ENCODE data around the gene RBM33. TPM values are rescaled to one million over a fixed set of nuclear protein-coding genes. Genes with fewer than 3 reads are reported as not detected.

RBM33 gene
- total and polyA plus RNA-seq, 10 of the 15 experiments (the other 5 are each of a cell fraction or from before 2014, with no cell fraction given): 4.7 to 67.2 (median 24.3) TPM

DNA sequence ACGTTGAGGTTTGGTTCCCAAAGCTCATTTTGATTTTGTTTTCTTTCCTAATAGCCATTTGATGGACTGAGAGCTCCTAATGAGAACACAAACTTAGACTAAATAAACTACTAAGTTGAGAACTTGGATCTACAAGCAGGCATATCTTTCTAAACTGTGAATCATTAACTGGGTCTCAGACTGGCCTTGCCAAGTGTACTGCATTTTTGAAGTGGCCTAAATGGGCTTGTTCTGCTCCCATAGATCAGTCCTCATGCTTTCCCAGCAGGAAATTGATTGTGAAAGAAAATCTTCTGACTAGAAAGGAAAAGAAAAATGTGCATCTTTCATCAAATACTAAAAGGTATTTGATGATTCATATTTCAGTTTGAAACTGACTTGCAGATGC, 46.7 kb upstream of the RBM33 start:
- H3K27me3 ChIP-seq (replicated peaks in 1 of 2; ENCODE audit: control insufficient read depth in 2 of 2, insufficient read depth in 2 of 2, low read length in 1 of 2): no peaks in the 10 kb centered on the region; a peak in 1 of 4 replicates
- no peak for FAIRE-seq
- H3K9ac ChIP-seq (ENCODE audit: control insufficient read depth, insufficient read depth, low read length): no peak overlapping the region
- CTCF ChIA-PET: interaction anchor here (0.6 to 11.3 kb wide), 14 partner anchors 23 to 687 kb away, joined by 3 to 192 read pairs (median 6); no protein-coding TSS in a partner anchor
- ATAC-seq: no peak
- no peak overlapping the region for H3K4me2 ChIP-seq (ENCODE audit: control insufficient read depth, insufficient read depth)
- H3K79me2 ChIP-seq (ENCODE audit: control insufficient read depth, insufficient read depth, low read length): no peaks in the 10 kb centered on the region
- H3K36me3 ChIP-seq (ENCODE audit: control insufficient read depth in 2 of 2, insufficient read depth in 2 of 2, low read length in 1 of 2): no peaks in the 10 kb centered on the region
- no peaks in the 10 kb centered on the region for H3K4me1 ChIP-seq (ENCODE audit: control insufficient read depth, insufficient read depth, low read length)
- SMC1A ChIA-PET (ENCODE audit: uncharacterized antibody, unreplicated experiment): interaction anchor here (0.8 to 3.2 kb wide), 11 partner anchors 60 to 670 kb away, joined by 3 to 58 read pairs (median 5); no protein-coding TSS in a partner anchor
- no peak for DNase-seq (ENCODE audit: low read depth, low spot score)
- H3K27ac ChIP-seq (ENCODE audit: control insufficient read depth, insufficient read depth): no peak overlapping the region
- no peak overlapping the region for H3K4me3 ChIP-seq
- in situ Hi-C loops (cut with MboI) (no loop called here), intact Hi-C loops (cut with micrococcal nuclease; ENCODE audit: unreplicated experiment) (loop anchor here (1.0 kb wide), 2 partner anchors 141 to 171 kb away; no protein-coding TSS in a partner anchor)
- 43% methylated on average over 1 of the region's 1 CpG for WGBS (ENCODE audit: insufficient coverage, insufficient replicate concordance, low lambda C conversion rate, missing lambda C conversion rate)
- RAD21 ChIA-PET (ENCODE audit: unreplicated experiment): interaction anchor here (0.6 to 3.0 kb wide), 5 partner anchors 126 to 670 kb away, joined by 3 to 47 read pairs (median 4); no protein-coding TSS in a partner anchor
- BruUV-seq (replicated peaks): no TSS peak
- TF ChIP-seq CBX3 (IDR thresholded peaks at IDR 0.05; ENCODE audit: borderline replicate concordance, low read depth) (no peak), RAD51 (IDR thresholded peaks at IDR 0.05) (no peak), ZNF384 (IDR thresholded peaks at IDR 0.05; ENCODE audit: borderline replicate concordance, low read depth, low read length) (no peak)
- no peaks in the 10 kb centered on the region for H3K9me3 ChIP-seq (replicated peaks; ENCODE audit: control insufficient read depth, insufficient read depth, low read length)
- POLR2A ChIA-PET: no interaction called here
- H4K20me1 ChIP-seq (ENCODE audit: control insufficient read depth, insufficient read depth): no peaks in the 10 kb centered on the region
- H2AFZ ChIP-seq (ENCODE audit: control insufficient read depth, low read depth, low read length): no peak overlapping the region

DNA sequence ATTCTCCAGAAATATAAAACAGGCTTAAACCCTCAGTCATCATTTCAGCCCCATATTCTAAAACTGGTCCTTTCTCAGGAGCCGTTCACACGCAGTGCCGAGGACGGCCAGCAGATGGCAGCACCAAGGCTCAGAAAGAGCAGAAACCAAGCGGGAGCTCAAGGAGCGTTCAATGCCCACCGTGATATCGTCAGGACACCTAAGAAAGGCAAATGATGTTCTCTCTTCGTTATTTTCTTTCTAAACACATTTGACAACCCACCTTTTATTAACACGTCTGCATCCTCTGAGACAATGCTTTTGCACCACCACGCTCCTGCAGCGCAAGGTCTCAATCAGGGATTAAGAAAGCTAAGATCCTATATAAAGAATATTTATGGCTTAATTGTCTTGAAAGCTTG, 45.7 kb upstream of the RBM33 start:
- ChIA-PET SMC1A (ENCODE audit: uncharacterized antibody, unreplicated experiment) (interaction anchor here (0.6 to 3.2 kb wide), 36 partner anchors 9 to 671 kb away, joined by 3 to 58 read pairs (median 6); no protein-coding TSS in a partner anchor), POLR2A (interaction anchor here (0.8 kb wide), 1 partner anchor 141 kb away, joined by 3 read pairs; no protein-coding TSS in a partner anchor), RAD21 (ENCODE audit: unreplicated experiment) (interaction anchor here (0.7 to 3.0 kb wide), 26 partner anchors 14 to 672 kb away, joined by 3 to 47 read pairs (median 6); partner anchors contain the start of gene RBM33), CTCF (interaction anchor here (0.5 to 11.3 kb wide), 46 partner anchors 9 to 676 kb away, joined by 3 to 192 read pairs (median 6); no protein-coding TSS in a partner anchor)
- no TSS peak for BruUV-seq (replicated peaks)
- intact Hi-C loops (cut with micrococcal nuclease; ENCODE audit: unreplicated experiment): loop anchor here (1.0 kb wide), 2 partner anchors 139 to 169 kb away; no protein-coding TSS in a partner anchor
- WGBS (ENCODE audit: insufficient coverage, insufficient replicate concordance, low lambda C conversion rate, missing lambda C conversion rate): 12% methylated on average over 12 of the region's 12 CpGs
- peak; percentile 21 for DNase-seq (ENCODE audit: low read depth, low spot score)
- in situ Hi-C loops (cut with MboI): no loop called here
- no peaks in the 10 kb centered on the region for H3K4me1 ChIP-seq (ENCODE audit: control insufficient read depth, insufficient read depth, low read length)
- H3K27ac ChIP-seq (ENCODE audit: control insufficient read depth, insufficient read depth): no peak overlapping the region
- H3K79me2 ChIP-seq (ENCODE audit: control insufficient read depth, insufficient read depth, low read length): no peaks in the 10 kb centered on the region
- no peaks in the 10 kb centered on the region for H3K36me3 ChIP-seq (ENCODE audit: control insufficient read depth in 2 of 2, insufficient read depth in 2 of 2, low read length in 1 of 2)
- no peak overlapping the region for H3K4me3 ChIP-seq
- H3K27me3 ChIP-seq (replicated peaks in 1 of 2; ENCODE audit: control insufficient read depth in 2 of 2, insufficient read depth in 2 of 2, low read length in 1 of 2): no peaks in the 10 kb centered on the region
- no peaks in the 10 kb centered on the region for H4K20me1 ChIP-seq (ENCODE audit: control insufficient read depth, insufficient read depth)
- ATAC-seq: peak; percentile 95
- H3K4me2 ChIP-seq (ENCODE audit: control insufficient read depth, insufficient read depth): no peak overlapping the region
- H3K9me3 ChIP-seq (replicated peaks; ENCODE audit: control insufficient read depth, insufficient read depth, low read length): no peaks in the 10 kb centered on the region
- FAIRE-seq: peak; percentile 95
- no peak overlapping the region for H2AFZ ChIP-seq (ENCODE audit: control insufficient read depth, low read depth, low read length)
- no peak overlapping the region for H3K9ac ChIP-seq (ENCODE audit: control insufficient read depth, insufficient read depth, low read length)
- 0 out of 2 replicates have a peak, but pooled peaks have one; percentile 36 for TF ChIP-seq SMARCA5 (IDR thresholded peaks at IDR 0.05)
- TF ChIP-seq, protein P1, sequence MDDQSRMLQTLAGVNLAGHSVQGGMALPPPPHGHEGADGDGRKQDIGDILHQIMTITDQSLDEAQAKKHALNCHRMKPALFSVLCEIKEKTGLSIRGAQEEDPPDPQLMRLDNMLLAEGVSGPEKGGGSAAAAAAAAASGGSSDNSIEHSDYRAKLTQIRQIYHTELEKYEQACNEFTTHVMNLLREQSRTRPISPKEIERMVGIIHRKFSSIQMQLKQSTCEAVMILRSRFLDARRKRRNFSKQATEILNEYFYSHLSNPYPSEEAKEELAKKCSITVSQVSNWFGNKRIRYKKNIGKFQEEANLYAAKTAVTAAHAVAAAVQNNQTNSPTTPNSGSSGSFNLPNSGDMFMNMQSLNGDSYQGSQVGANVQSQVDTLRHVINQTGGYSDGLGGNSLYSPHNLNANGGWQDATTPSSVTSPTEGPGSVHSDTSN (IDR thresholded peaks at IDR 0.05; ENCODE audit: insufficient replicate concordance, low read depth, low read length): no peak
- peak; percentile 79 for TF ChIP-seq YY1 (IDR thresholded peaks at IDR 0.05; ENCODE audit: low read depth, low read length)
- 0 out of 2 replicates have a peak, but pooled peaks have one; percentile 49 for TF ChIP-seq FOXM1 (IDR thresholded peaks at IDR 0.05; ENCODE audit: low read depth, low read length)
- TF ChIP-seq BACH1 (IDR thresholded peaks at IDR 0.05; ENCODE audit: borderline replicate concordance): no peak
- TF ChIP-seq, protein P2, sequence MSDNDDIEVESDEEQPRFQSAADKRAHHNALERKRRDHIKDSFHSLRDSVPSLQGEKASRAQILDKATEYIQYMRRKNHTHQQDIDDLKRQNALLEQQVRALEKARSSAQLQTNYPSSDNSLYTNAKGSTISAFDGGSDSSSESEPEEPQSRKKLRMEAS (IDR thresholded peaks at IDR 0.05; ENCODE audit: low read depth, low read length): no peak
- TF ChIP-seq RAD21 (IDR thresholded peaks at IDR 0.05; ENCODE audit: insufficient read depth, low read depth, low read length): peak; percentile 90
- TF ChIP-seq, protein P3, sequence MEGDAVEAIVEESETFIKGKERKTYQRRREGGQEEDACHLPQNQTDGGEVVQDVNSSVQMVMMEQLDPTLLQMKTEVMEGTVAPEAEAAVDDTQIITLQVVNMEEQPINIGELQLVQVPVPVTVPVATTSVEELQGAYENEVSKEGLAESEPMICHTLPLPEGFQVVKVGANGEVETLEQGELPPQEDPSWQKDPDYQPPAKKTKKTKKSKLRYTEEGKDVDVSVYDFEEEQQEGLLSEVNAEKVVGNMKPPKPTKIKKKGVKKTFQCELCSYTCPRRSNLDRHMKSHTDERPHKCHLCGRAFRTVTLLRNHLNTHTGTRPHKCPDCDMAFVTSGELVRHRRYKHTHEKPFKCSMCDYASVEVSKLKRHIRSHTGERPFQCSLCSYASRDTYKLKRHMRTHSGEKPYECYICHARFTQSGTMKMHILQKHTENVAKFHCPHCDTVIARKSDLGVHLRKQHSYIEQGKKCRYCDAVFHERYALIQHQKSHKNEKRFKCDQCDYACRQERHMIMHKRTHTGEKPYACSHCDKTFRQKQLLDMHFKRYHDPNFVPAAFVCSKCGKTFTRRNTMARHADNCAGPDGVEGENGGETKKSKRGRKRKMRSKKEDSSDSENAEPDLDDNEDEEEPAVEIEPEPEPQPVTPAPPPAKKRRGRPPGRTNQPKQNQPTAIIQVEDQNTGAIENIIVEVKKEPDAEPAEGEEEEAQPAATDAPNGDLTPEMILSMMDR (IDR thresholded peaks at IDR 0.05 in 2 of 3, conservative IDR thresholded peaks at IDR 0.05 in 1 of 3; ENCODE audit: control insufficient read depth in 2 of 3, extremely low read depth in 1 of 3, insufficient read depth in 1 of 3, low read depth in 3 of 3, low read length in 3 of 3): peak; percentile 93 to 96 (median 95); a peak in 5 of 6 replicates
- TF ChIP-seq CBFB (IDR thresholded peaks at IDR 0.05; ENCODE audit: low read depth): no peak
- TF ChIP-seq YBX1 (IDR thresholded peaks at IDR 0.05): no peak
- TF ChIP-seq SMAD1 (IDR thresholded peaks at IDR 0.05; ENCODE audit: low read depth, partially characterized antibody): no peak
